K562 (cell line): ENCODE measurements around the gene MEIS2. TPM values are rescaled to one million over a fixed set of nuclear protein-coding genes. Genes with fewer than 3 reads are reported as not detected.

Experiments used
- ATAC-seq: fragments of 200-7000 bp; cut with Tn5 transposase; 3 replicates; pipeline ENCODE4 v1.9.1; 2020; ENCODE audit warnings: moderate library complexity
- BruUV-seq: library from RNA; stranded (reverse); fragments of 400-500 nt; replicated peaks from 2 replicates; lab custom pipeline; 2021; lab: Mats Ljungman, UMichigan
- CTCF ChIA-PET: fragments of 300-600 bp; formaldehyde crosslinking; extraction: SDS; loops from one replicate; lab custom pipeline; 2021; ENCODE audit warnings: low intra/inter-chr PET ratio; lab: Yijun Ruan, JAX
- POLR2A ChIA-PET: fragments of 300-600, 350-650 bp; sonication (Branson Sonifier 250); formaldehyde crosslinking; extraction: SDS; loops from one replicate; lab custom pipeline; 2021; ENCODE audit warnings: antibody characterized with exemption, inconsistent platforms; lab: Yijun Ruan, JAX
- DNase-seq, 4 experiments: peaks; one replicate each; pipeline versions ENCODE4 v3.0.0 to v3.0.0-alpha.2; 2011 to 2018; ENCODE audit warnings: low spot score in 3 of 4, mixed read lengths in 3 of 4; ENCODE audit errors: extremely low read depth in 1 of 4
- FAIRE-seq: peaks from 2 replicates; lab custom pipeline; 2011; peaks lifted over from hg19 to GRCh38; lab: Jason Lieb, UNC
- H2AFZ ChIP-seq: 2 replicates; pipeline ENCODE4 v1.6.0; 2011; ENCODE audit warnings: low read depth, low read length, control low read depth, inconsistent platforms
- H3K27ac ChIP-seq: fragments of 200-600 bp; 3 replicates; pipeline ENCODE4 v1.8.0; 2011; ENCODE audit warnings: low read depth, mild to moderate bottlenecking, control low read depth, inconsistent platforms, low read length, moderate library complexity, mixed read lengths; ENCODE audit errors: extremely low read depth
- H3K27me3 ChIP-seq, 2 experiments: fragments of 300-600 bp in 1 of 2; 2 replicates in 1 of 2; 3 replicates in 1 of 2; pipeline versions ENCODE4 v1.6.0 to v1.8.0; 2011; ENCODE audit warnings: inconsistent platforms in 2 of 2, low read length in 2 of 2, mild to moderate bottlenecking in 1 of 2, mixed read lengths in 1 of 2, moderate library complexity in 1 of 2; ENCODE audit not compliant: control insufficient read depth in 2 of 2, insufficient read depth in 2 of 2
- H3K36me3 ChIP-seq: fragments of 300-600 bp; 3 replicates; pipeline ENCODE4 v1.8.0; 2011; ENCODE audit warnings: mild to moderate bottlenecking, low read length, inconsistent platforms; ENCODE audit not compliant: control insufficient read depth, insufficient read depth
- H3K4me1 ChIP-seq, 2 experiments: fragments of 200-600 bp in 1 of 2; replicated peaks in 1 of 2; 2 replicates in 1 of 2; 3 replicates in 1 of 2; pipeline versions ENCODE4 v1.5.1 to v1.8.0; 2011; ENCODE audit warnings: inconsistent platforms in 2 of 2, low read length in 2 of 2, mild to moderate bottlenecking in 1 of 2, mixed read lengths in 1 of 2, moderate library complexity in 1 of 2; ENCODE audit not compliant: control insufficient read depth in 2 of 2, insufficient read depth in 2 of 2
- H3K4me2 ChIP-seq: 2 replicates; pipeline ENCODE4 v1.6.1; 2011; ENCODE audit warnings: low read length, control low read depth, inconsistent platforms, mixed read lengths; ENCODE audit not compliant: insufficient read depth
- H3K4me3 ChIP-seq: fragments of 200-600 bp; sonication (generic), shearing (Covaris generic); 2 replicates; pipeline ENCODE4 v1.5.1; 2016; ENCODE audit warnings: control low read depth, inconsistent platforms
- H3K79me2 ChIP-seq: fragments of 200-600 bp; 3 replicates; pipeline ENCODE4 v1.8.0; 2011; ENCODE audit warnings: low read length, inconsistent platforms; ENCODE audit not compliant: control insufficient read depth, insufficient read depth
- H3K9ac ChIP-seq, 2 experiments: 2 replicates each; pipeline versions ENCODE4 v1.6.0 to v1.6.1; 2011; ENCODE audit warnings: low read depth in 2 of 2, low read length in 2 of 2, control low read depth in 1 of 2, inconsistent platforms in 1 of 2, mild to moderate bottlenecking in 1 of 2, mixed read lengths in 1 of 2; ENCODE audit not compliant: insufficient read depth in 1 of 2
- H3K9me1 ChIP-seq: one replicate; pipeline ENCODE4 v1.6.0; 2011; ENCODE audit warnings: inconsistent platforms, mild to moderate bottlenecking, low read length, moderate library complexity; ENCODE audit not compliant: control insufficient read depth, insufficient read depth
- H3K9me3 ChIP-seq: replicated peaks from 2 replicates; pipeline ENCODE4 v1.5.1; 2011; ENCODE audit warnings: low read depth, low read length, inconsistent platforms; ENCODE audit not compliant: control insufficient read depth, insufficient read depth
- H4K20me1 ChIP-seq: replicated peaks from 2 replicates; pipeline ENCODE4 v1.6.1; 2011; ENCODE audit warnings: low read length, inconsistent platforms, mixed read lengths; ENCODE audit not compliant: control insufficient read depth, insufficient read depth
- DPF2 ChIP-seq: fragments of 450-650 bp; IDR thresholded peaks from 2 replicates; pipeline ENCODE4 v1.6.1; 2016
- HMGN3 ChIP-seq: IDR thresholded peaks from 2 replicates; pipeline ENCODE4 v1.6.1; 2011; ENCODE audit warnings: borderline replicate concordance, low read depth, mild to moderate bottlenecking, mixed read lengths, low read length; ENCODE audit not compliant: insufficient read length; ENCODE audit errors: extremely low read depth
- IRF9 ChIP-seq: fragments of 450-650 bp; IDR thresholded peaks from 2 replicates; pipeline ENCODE4 v1.6.1; 2016; ENCODE audit warnings: missing biosample characterization, missing genetic modification characterization
- KDM1A ChIP-seq, 2 experiments: fragments of 450-650 bp; IDR thresholded peaks; 2 replicates each; pipeline ENCODE4 v1.6.1; 2016; ENCODE audit warnings: mild to moderate bottlenecking in 2 of 2
- NFRKB ChIP-seq: fragments of 450-650 bp; IDR thresholded peaks from 2 replicates; pipeline ENCODE4 v1.6.1; 2016; ENCODE audit warnings: low read depth
- PRPF4 ChIP-seq: fragments of 200-400 bp; formaldehyde crosslinking; IDR thresholded peaks from one replicate; pipeline ENCODE4 v1.6.1; 2017; ENCODE audit warnings: low read length, low read depth, mild to moderate bottlenecking; ENCODE audit not compliant: insufficient read depth, poor library complexity, severe bottlenecking
- RBBP5 ChIP-seq: fragments of 200-600 bp; sonication (generic); IDR thresholded peaks from 2 replicates; pipeline ENCODE4 v1.6.1; 2012; ENCODE audit warnings: borderline replicate concordance, mild to moderate bottlenecking, low read length, control low read depth, inconsistent platforms; ENCODE audit not compliant: insufficient read depth, poor library complexity, severe bottlenecking
- RBFOX2 ChIP-seq: fragments of 200-400 bp; formaldehyde crosslinking; IDR thresholded peaks from 2 replicates; pipeline ENCODE4 v1.6.1; 2017; ENCODE audit warnings: low read depth, mild to moderate bottlenecking, low read length, moderate library complexity
- TAF9B ChIP-seq: fragments of 450-650 bp; IDR thresholded peaks from 2 replicates; pipeline ENCODE4 v1.6.1; 2018; ENCODE audit warnings: mild to moderate bottlenecking; ENCODE audit not compliant: partially characterized antibody
- ZC3H8 ChIP-seq: fragments of 450-650 bp; IDR thresholded peaks from 2 replicates; pipeline ENCODE4 v1.6.1; 2017
- ZNF584 ChIP-seq: fragments of 200-800 bp; sonication (Bioruptor generic); IDR thresholded peaks from 2 replicates; pipeline ENCODE4 v1.6.1; 2016; ENCODE audit warnings: low read depth, mild to moderate bottlenecking, missing genetic modification characterization, missing compliant biosample characterization
- WGBS: fragments of 100-300 bp; shearing (Covaris generic); methylation state at CpG from one replicate; pipeline ENCODE4 v1.1.6; 2016; ENCODE audit warnings: low coverage, mixed read lengths; ENCODE audit not compliant: insufficient coverage; ENCODE audit errors: missing lambda C conversion rate; 5-methylcytosine and 5-hydroxymethylcytosine counted together
- in situ Hi-C: fragments of 300-500 bp; cut with MboI; formaldehyde crosslinking; loops from 4 replicates; pipeline ENCODE4 v1.15.0; 2018; ENCODE audit warnings: inconsistent platforms, mixed read lengths
- intact Hi-C: fragments of 100-400 bp; cut with micrococcal nuclease; formaldehyde crosslinking; loops from 2 replicates; pipeline ENCODE4 v1.14.2; 2022
- polyA plus RNA-seq, 8 experiments: library from polyadenylated mRNA; depleted of rRNA in 4 of 8; stranded (reverse) in 5 of 8; unstranded in 3 of 8; fragments of >200 nt; fragmentation: Nextera tagmentation in 2 of 8; fragmentation: Illumina TruSeq in 1 of 8; extraction: Ambion mirVana in 2 of 8; extraction: Trizol in 1 of 8; gene quantifications; 2 replicates each; pipeline versions ENCODE4 v1.2.1 to v1.2.3, GENCODE V29; 2011 to 2014; ENCODE audit warnings: inconsistent platforms in 1 of 8, missing spikeins in 1 of 8
- total RNA-seq, 7 experiments: library from RNA; depleted of rRNA in 6 of 7; stranded (reverse); fragments of >200 nt in 6 of 7; fragmentation: Illumina TruSeq in 2 of 7; extraction: Trizol in 2 of 7; gene quantifications; 2 replicates each; pipeline versions ENCODE4 v1.2.1 to v1.2.3, GENCODE V29; 2011 to 2021; ENCODE audit warnings: low replicate concordance in 1 of 7
- TF ChIP-seq, protein P1 (sequence below), 2 experiments: IDR thresholded peaks; 2 replicates each; pipeline ENCODE4 v1.6.1; 2012; ENCODE audit warnings: improper control_type of control experiment in 2 of 2, low read depth in 2 of 2, low read length in 2 of 2, borderline replicate concordance in 1 of 2
- TF ChIP-seq, protein P2 (sequence below), 2 experiments: IDR thresholded peaks in 1 of 2; conservative IDR thresholded peaks in 1 of 2; 2 replicates each; pipeline ENCODE4 v1.6.1; 2016; ENCODE audit warnings: low read depth in 2 of 2, mild to moderate bottlenecking in 1 of 2, missing compliant biosample characterization in 1 of 2, missing genetic modification characterization in 1 of 2, moderate library complexity in 1 of 2

MEIS2 gene
- total and polyA plus RNA-seq, 9 of the 15 experiments (the other 6 are each of a cell fraction or from before 2014, with no cell fraction given): 7.5 to 64.2 (median 22.3) TPM

DNA sequence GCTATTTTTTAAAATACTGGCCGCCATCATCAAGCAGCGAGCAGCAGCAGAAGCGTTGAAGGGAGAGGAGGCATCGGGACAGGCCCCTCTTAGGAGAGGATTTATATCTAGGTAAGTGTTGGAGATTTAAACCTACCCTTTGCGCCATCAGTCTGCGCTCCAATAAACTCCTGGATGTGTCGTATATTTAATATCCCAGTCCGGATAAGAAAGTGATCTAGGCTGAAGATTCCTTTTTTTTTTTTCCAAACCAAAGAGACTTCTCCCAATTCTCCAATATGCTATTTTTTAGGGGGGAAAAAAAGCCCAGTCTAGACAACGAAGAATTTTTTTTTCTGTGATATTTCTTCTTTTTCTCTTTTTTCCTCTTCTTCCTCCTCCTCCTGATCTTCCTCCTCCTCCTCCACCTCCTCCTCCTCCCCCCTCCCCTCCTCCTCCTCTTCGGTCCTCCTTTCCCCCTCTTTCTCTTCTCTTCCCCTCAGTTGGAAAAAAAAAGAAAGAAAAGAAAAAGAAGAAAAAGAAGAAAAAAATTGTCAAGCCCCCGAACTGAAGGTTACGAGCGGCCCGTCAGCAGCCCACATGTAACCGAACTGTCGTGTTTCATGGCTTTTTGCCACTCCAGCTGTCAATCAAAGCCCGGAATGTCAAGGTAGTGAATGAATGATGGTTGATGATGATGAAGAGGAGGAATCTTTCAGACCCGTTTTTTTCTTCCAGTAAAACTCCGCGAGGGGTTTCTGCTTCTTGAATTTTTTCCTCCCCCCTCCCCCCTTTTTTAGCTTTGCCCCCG is 835 bp downstream of the MEIS2 start:
- peaks cover 13 to 49% of the 10 kb centered on the region in 2 experiments; a peak in 4 of 5 replicates for H3K4me1 ChIP-seq
- no peaks in the 10 kb centered on the region for H3K9me1 ChIP-seq
- H3K9ac ChIP-seq: peak overlapping the region; percentile 89 to 99
- peak overlapping the region; percentile 87 for H3K4me3 ChIP-seq
- in situ Hi-C loops: loop anchor here (10.0 to 25.0 kb wide), 2 partner anchors 215 to 1562 kb away; partner anchors contain the start of gene DPH6
- intact Hi-C loops: loop anchor here (10.0 kb wide), 1 partner anchor 155 kb away; no protein-coding TSS in a partner anchor
- WGBS: 2% methylated on average over 10 of the region's 21 CpGs
- FAIRE-seq: peak; percentile 29
- peak overlapping the region; percentile 86 for H3K4me2 ChIP-seq
- H3K27ac ChIP-seq: peak overlapping the region; percentile 99
- H4K20me1 ChIP-seq: no peaks in the 10 kb centered on the region
- no peaks in the 10 kb centered on the region for H3K9me3 ChIP-seq
- no peaks in the 10 kb centered on the region for H3K27me3 ChIP-seq
- H3K36me3 ChIP-seq: peaks cover 24% of the 10 kb centered on the region; the same call in 2 of the 3 replicates
- H3K79me2 ChIP-seq: peaks cover 59% of the 10 kb centered on the region
- TSS peak; percentile 45 for BruUV-seq
- peak; percentile 14 to 78 (median 44) for DNase-seq
- POLR2A ChIA-PET: no interaction called here
- H2AFZ ChIP-seq: peak overlapping the region; percentile 88
- no peak for ATAC-seq
- CTCF ChIA-PET: no interaction called here
- TF ChIP-seq, protein P1, sequence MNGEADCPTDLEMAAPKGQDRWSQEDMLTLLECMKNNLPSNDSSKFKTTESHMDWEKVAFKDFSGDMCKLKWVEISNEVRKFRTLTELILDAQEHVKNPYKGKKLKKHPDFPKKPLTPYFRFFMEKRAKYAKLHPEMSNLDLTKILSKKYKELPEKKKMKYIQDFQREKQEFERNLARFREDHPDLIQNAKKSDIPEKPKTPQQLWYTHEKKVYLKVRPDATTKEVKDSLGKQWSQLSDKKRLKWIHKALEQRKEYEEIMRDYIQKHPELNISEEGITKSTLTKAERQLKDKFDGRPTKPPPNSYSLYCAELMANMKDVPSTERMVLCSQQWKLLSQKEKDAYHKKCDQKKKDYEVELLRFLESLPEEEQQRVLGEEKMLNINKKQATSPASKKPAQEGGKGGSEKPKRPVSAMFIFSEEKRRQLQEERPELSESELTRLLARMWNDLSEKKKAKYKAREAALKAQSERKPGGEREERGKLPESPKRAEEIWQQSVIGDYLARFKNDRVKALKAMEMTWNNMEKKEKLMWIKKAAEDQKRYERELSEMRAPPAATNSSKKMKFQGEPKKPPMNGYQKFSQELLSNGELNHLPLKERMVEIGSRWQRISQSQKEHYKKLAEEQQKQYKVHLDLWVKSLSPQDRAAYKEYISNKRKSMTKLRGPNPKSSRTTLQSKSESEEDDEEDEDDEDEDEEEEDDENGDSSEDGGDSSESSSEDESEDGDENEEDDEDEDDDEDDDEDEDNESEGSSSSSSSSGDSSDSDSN (IDR thresholded peaks at IDR 0.05; ENCODE audit: borderline replicate concordance in 1 of 2, low read depth in 2 of 2, low read length in 2 of 2): 0 out of 4 replicates have a peak, but pooled peaks of 1 of the 2 experiments have one; percentile 43
- TF ChIP-seq, protein P2, sequence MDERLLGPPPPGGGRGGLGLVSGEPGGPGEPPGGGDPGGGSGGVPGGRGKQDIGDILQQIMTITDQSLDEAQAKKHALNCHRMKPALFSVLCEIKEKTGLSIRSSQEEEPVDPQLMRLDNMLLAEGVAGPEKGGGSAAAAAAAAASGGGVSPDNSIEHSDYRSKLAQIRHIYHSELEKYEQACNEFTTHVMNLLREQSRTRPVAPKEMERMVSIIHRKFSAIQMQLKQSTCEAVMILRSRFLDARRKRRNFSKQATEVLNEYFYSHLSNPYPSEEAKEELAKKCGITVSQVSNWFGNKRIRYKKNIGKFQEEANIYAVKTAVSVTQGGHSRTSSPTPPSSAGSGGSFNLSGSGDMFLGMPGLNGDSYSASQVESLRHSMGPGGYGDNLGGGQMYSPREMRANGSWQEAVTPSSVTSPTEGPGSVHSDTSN (CRISPR knock-in tag; IDR thresholded peaks at IDR 0.05; ENCODE audit: low read depth): peak; percentile 72
- TF ChIP-seq, protein P2 (tag; conservative IDR thresholded peaks at IDR 0.05; ENCODE audit: low read depth): peak; percentile 96
- TF ChIP-seq ZC3H8: no peak
- TF ChIP-seq NFRKB: no peak
- no peak for TF ChIP-seq IRF9
- TF ChIP-seq KDM1A (IDR thresholded peaks at IDR 0.05): peak in 1 of 2 experiments; percentile 17; a peak in 1 of 4 replicates
- TF ChIP-seq ZNF584 (CRISPR knock-in tag): no peak
- TF ChIP-seq RBBP5: peak; percentile 17
- TF ChIP-seq DPF2: 0 out of 2 replicates have a peak, but pooled peaks have one; percentile 15
- peak; percentile 6 for TF ChIP-seq PRPF4
- TF ChIP-seq TAF9B: no peak
- TF ChIP-seq RBFOX2: peak; percentile 44
- TF ChIP-seq HMGN3: peak; percentile 6
